GM21619 (cell line): Measurements from ENCODE around the gene ALDH16A1.
A peak's percentile ranks its signal among the peaks of the same experiment; 100 is the strongest.

Experiments used
- ATAC-seq: cut with Tn5 transposase; IDR thresholded peaks from one replicate; pipeline ENCODE4 v1.9.1; 2021; ENCODE audit not compliant: unreplicated experiment

Gene ALDH16A1

GRCh38 chr19:49453013-49453756 lies at the start of gene ALDH16A1:
Gene ALDH16A1, plus strand, starts transcription at chr19:49453225. Its CDS starts 107 bp downstream, at chr19:49453332.
- ATAC-seq, result peak; percentile 74

GRCh38 chr19:49403404-49404187 lies 49.4 kb upstream of the ALDH16A1 start:
- no peak for ATAC-seq

GRCh38 chr19:49407079-49407478 lies 45.9 kb upstream of the ALDH16A1 start:
- no peak for ATAC-seq

GRCh38 chr19:49407482-49408015 lies 45.5 kb upstream of the ALDH16A1 start:
- no peak for ATAC-seq

- ATAC-seq, result no peak
These were observed 44.1 kb upstream of the ALDH16A1 start for GRCh38 chr19:49408816-49409440.

GRCh38 chr19:49409441-49410029 lies 43.5 kb upstream of the ALDH16A1 start:
- no peak for ATAC-seq

GRCh38 chr19:49411681-49412326 lies 41.2 kb upstream of the ALDH16A1 start:
- no peak for ATAC-seq

GRCh38 chr19:49413348-49413747 lies 39.7 kb upstream of the ALDH16A1 start:
- no peak for ATAC-seq

GRCh38 chr19:49414256-49414655 lies 38.8 kb upstream of the ALDH16A1 start:
- ATAC-seq, result no peak

- no peak for ATAC-seq
These were observed 37.8 kb upstream of the ALDH16A1 start for GRCh38 chr19:49415102-49415809.

GRCh38 chr19:49415810-49416200 lies 37.2 kb upstream of the ALDH16A1 start:
- no peak for ATAC-seq

- ATAC-seq, result no peak
These were observed 35.9 kb upstream of the ALDH16A1 start for GRCh38 chr19:49417088-49417487.

GRCh38 chr19:49418511-49418910 lies 34.5 kb upstream of the ALDH16A1 start:
- no peak for ATAC-seq

GRCh38 chr19:49419173-49419572 lies 33.9 kb upstream of the ALDH16A1 start:
- no peak for ATAC-seq

- ATAC-seq, result no peak
These were observed 32.8 kb upstream of the ALDH16A1 start for GRCh38 chr19:49420227-49420626.

- no peak for ATAC-seq
These were observed 31.8 kb upstream of the ALDH16A1 start for GRCh38 chr19:49421039-49421877.

- ATAC-seq, result no peak
These were observed 31.2 kb upstream of the ALDH16A1 start for GRCh38 chr19:49421878-49422202.

- no peak for ATAC-seq
These were observed 30.5 kb upstream of the ALDH16A1 start for GRCh38 chr19:49422407-49423070.
